IMR-90 (cell line): ENCODE measurements around the gene PLLP. TPM values are rescaled to one million over a fixed set of nuclear protein-coding genes. Genes with fewer than 3 reads are reported as not detected.

Source experiments
- ATAC-seq: fragments of 200-7000 bp; cut with Tn5 transposase; 2 replicates; pipeline ENCODE4 v1.9.1; 2020; ENCODE audit warnings: low read depth, mild to moderate bottlenecking, moderate library complexity
- BruUV-seq: library from RNA; stranded (reverse); fragments of 400-500 nt; replicated peaks from 2 replicates; lab custom pipeline; 2021; lab: Mats Ljungman, UMichigan
- CTCF ChIA-PET: fragments of 300-600 bp; formaldehyde crosslinking; extraction: SDS; loops from one replicate; lab custom pipeline; 2021; ENCODE audit warnings: antibody characterized with exemption; lab: Yijun Ruan, JAX
- POLR2A ChIA-PET: fragments of 300-600 bp; sonication (Branson Sonifier 250); formaldehyde crosslinking; loops from one replicate; lab custom pipeline; 2022; ENCODE audit warnings: antibody characterized with exemption; ENCODE audit not compliant: unreplicated experiment; lab: Charles Lee
- DNase-seq: peaks from one replicate; pipeline ENCODE4 v3.0.0; 2013
- H2AFZ ChIP-seq: replicated peaks from 2 replicates; pipeline ENCODE3; 2013; ENCODE audit warnings: low read length, mild to moderate bottlenecking; ENCODE audit not compliant: poor library complexity
- H2AK5ac ChIP-seq: 2 replicates; pipeline ENCODE4 v1.6.1; 2013; ENCODE audit warnings: low read depth, low read length, inconsistent platforms
- H2AK9ac ChIP-seq: replicated peaks from 2 replicates; pipeline ENCODE3; 2013; ENCODE audit warnings: mild to moderate bottlenecking, low read depth, low read length, moderate library complexity; ENCODE audit not compliant: poor library complexity
- H2BK120ac ChIP-seq: 2 replicates; pipeline ENCODE4 v1.6.1; 2013; ENCODE audit warnings: low read depth, low read length, inconsistent platforms
- H2BK15ac ChIP-seq: 3 replicates; pipeline ENCODE4 v1.6.1; 2013; ENCODE audit warnings: low read depth, low read length, inconsistent platforms
- H2BK20ac ChIP-seq: 2 replicates; pipeline ENCODE4 v1.6.1; 2013; ENCODE audit warnings: low read depth, mild to moderate bottlenecking, inconsistent platforms, low read length, moderate library complexity
- H2BK5ac ChIP-seq: 2 replicates; pipeline ENCODE4 v1.6.1; 2013; ENCODE audit warnings: mild to moderate bottlenecking, low read depth, low read length, inconsistent platforms; ENCODE audit not compliant: poor library complexity, severe bottlenecking
- H3K14ac ChIP-seq: replicated peaks from 2 replicates; pipeline ENCODE4 v1.6.1; 2013; ENCODE audit warnings: low read depth, low read length, inconsistent platforms
- H3K18ac ChIP-seq: 2 replicates; pipeline ENCODE4 v1.6.1; 2013; ENCODE audit warnings: low read depth, low read length, control low read depth
- H3K23ac ChIP-seq: 2 replicates; pipeline ENCODE4 v1.6.1; 2013; ENCODE audit warnings: low read depth, low read length, inconsistent platforms
- H3K27ac ChIP-seq: 2 replicates; pipeline ENCODE4 v1.5.1; 2013; ENCODE audit warnings: mild to moderate bottlenecking, control low read depth, low read length; ENCODE audit not compliant: insufficient read depth
- H3K27me3 ChIP-seq: 2 replicates; pipeline ENCODE4 v1.6.1; 2013; ENCODE audit warnings: low read length; ENCODE audit not compliant: control insufficient read depth, insufficient read depth
- H3K36me3 ChIP-seq: 2 replicates; pipeline ENCODE4 v1.6.1; 2013; ENCODE audit warnings: low read length, mixed read lengths; ENCODE audit not compliant: control insufficient read depth, insufficient read depth
- H3K4ac ChIP-seq: 2 replicates; pipeline ENCODE4 v1.6.1; 2013; ENCODE audit warnings: low read depth, low read length, inconsistent platforms
- H3K4me1 ChIP-seq: 2 replicates; pipeline ENCODE4 v1.6.1; 2013; ENCODE audit warnings: low read length, mixed read lengths; ENCODE audit not compliant: control insufficient read depth, insufficient read depth
- H3K4me2 ChIP-seq: 2 replicates; pipeline ENCODE4 v1.6.1; 2013; ENCODE audit warnings: low read depth, mild to moderate bottlenecking, control low read depth, low read length, moderate library complexity
- H3K4me3 ChIP-seq: 2 replicates; pipeline ENCODE4 v1.5.1; 2013; ENCODE audit warnings: low read depth, mild to moderate bottlenecking, control low read depth, low read length, moderate library complexity; ENCODE audit not compliant: insufficient read depth
- H3K56ac ChIP-seq: 2 replicates; pipeline ENCODE4 v1.6.1; 2013; ENCODE audit warnings: low read length, inconsistent platforms; ENCODE audit not compliant: insufficient read depth; ENCODE audit errors: extremely low read depth
- H3K79me1 ChIP-seq, 2 experiments: 2 replicates each; pipeline ENCODE4 v1.6.1; 2013; ENCODE audit warnings: low read length in 2 of 2, inconsistent platforms in 1 of 2, low read depth in 1 of 2
- H3K9ac ChIP-seq: 2 replicates; pipeline ENCODE4 v1.6.1; 2013; ENCODE audit warnings: low read depth, low read length, control low read depth
- H3K9me1 ChIP-seq: 2 replicates; pipeline ENCODE4 v1.6.1; 2013; ENCODE audit warnings: low read length, inconsistent platforms; ENCODE audit not compliant: insufficient read depth
- H3K9me3 ChIP-seq: 2 replicates; pipeline ENCODE4 v1.6.1; 2013; ENCODE audit warnings: low read length; ENCODE audit not compliant: control insufficient read depth, insufficient read depth
- H4K20me1 ChIP-seq: 2 replicates; pipeline ENCODE4 v1.6.1; 2013; ENCODE audit warnings: low read length, inconsistent platforms; ENCODE audit not compliant: insufficient read depth
- H4K5ac ChIP-seq: 2 replicates; pipeline ENCODE4 v1.6.1; 2013; ENCODE audit warnings: mild to moderate bottlenecking, low read depth, low read length, control low read depth
- H4K8ac ChIP-seq, 2 experiments: 2 replicates each; pipeline ENCODE4 v1.6.1; 2013; ENCODE audit warnings: low read depth in 2 of 2, low read length in 2 of 2, control low read depth in 1 of 2, inconsistent platforms in 1 of 2
- H4K91ac ChIP-seq: 2 replicates; pipeline ENCODE4 v1.6.1; 2013; ENCODE audit warnings: low read depth, low read length, inconsistent platforms; ENCODE audit not compliant: insufficient read depth
- BHLHE40 ChIP-seq: fragments of 150-350 bp; IDR thresholded peaks from 2 replicates; pipeline ENCODE4 v1.6.1; 2016; ENCODE audit warnings: mild to moderate bottlenecking, low read depth, low read length
- CEBPB ChIP-seq: IDR thresholded peaks from 2 replicates; pipeline ENCODE4 v1.6.1; 2012; ENCODE audit warnings: low read depth, low read length, improper control_type of control experiment
- CHD1 ChIP-seq: IDR thresholded peaks from 2 replicates; pipeline ENCODE4 v1.6.1; 2012; ENCODE audit warnings: low read depth, low read length, improper control_type of control experiment
- FOS ChIP-seq: fragments of 150-350 bp; IDR thresholded peaks from 2 replicates; pipeline ENCODE4 v1.6.1; 2016; ENCODE audit warnings: low read depth, low read length
- MAFK ChIP-seq: IDR thresholded peaks from 2 replicates; pipeline ENCODE4 v1.6.1; 2012; ENCODE audit warnings: low read depth, low read length, improper control_type of control experiment
- MAZ ChIP-seq: IDR thresholded peaks from 2 replicates; pipeline ENCODE4 v1.6.1; 2012; ENCODE audit warnings: low read depth, mild to moderate bottlenecking, low read length, improper control_type of control experiment, moderate library complexity, borderline replicate concordance
- MXI1 ChIP-seq: IDR thresholded peaks from 2 replicates; pipeline ENCODE4 v1.6.1; 2012; ENCODE audit warnings: low read depth, mild to moderate bottlenecking, low read length, moderate library complexity, borderline replicate concordance
- NFE2L2 ChIP-seq: fragments of 150-350 bp; IDR thresholded peaks from 2 replicates; pipeline ENCODE4 v1.6.1; 2016; ENCODE audit warnings: low read depth, mild to moderate bottlenecking, low read length
- POLR2A ChIP-seq: IDR thresholded peaks from 2 replicates; pipeline ENCODE4 v1.6.1; 2012; ENCODE audit warnings: mild to moderate bottlenecking, low read depth, low read length
- RAD21 ChIP-seq: IDR thresholded peaks from 2 replicates; pipeline ENCODE4 v1.6.1; 2012; ENCODE audit warnings: low read length, improper control_type of control experiment
- RCOR1 ChIP-seq: IDR thresholded peaks from 2 replicates; pipeline ENCODE4 v1.6.1; 2012; ENCODE audit warnings: mild to moderate bottlenecking, low read length, improper control_type of control experiment; ENCODE audit not compliant: insufficient replicate concordance
- RFX5 ChIP-seq: IDR thresholded peaks from 2 replicates; pipeline ENCODE4 v1.8.0; 2012; ENCODE audit warnings: low read depth, mild to moderate bottlenecking, low read length, moderate library complexity
- SMC3 ChIP-seq: fragments of 150-350 bp; IDR thresholded peaks from 2 replicates; pipeline ENCODE4 v1.6.1; 2016; ENCODE audit warnings: low read depth, mild to moderate bottlenecking, antibody characterized with exemption, low read length, moderate library complexity
- WGBS, 2 experiments: methylation state at CpG; one replicate each; pipeline versions ENCODE4 v1.1.5 to v1.1.7; 2013; ENCODE audit warnings: missing lambda C conversion rate in 2 of 2; ENCODE audit not compliant: insufficient read length in 1 of 2; ENCODE audit errors: extremely low coverage in 2 of 2; 5-methylcytosine and 5-hydroxymethylcytosine counted together
- dilution Hi-C: fragments of 300-500 bp; cut with HindIII; formaldehyde crosslinking; loops from one replicate; pipeline ENCODE4 v1.14.3; 2018; ENCODE audit warnings: low sequenced_read_pairs; ENCODE audit not compliant: unreplicated experiment
- in situ Hi-C: fragments of 300-500 bp; cut with MboI; formaldehyde crosslinking; loops from 3 replicates; pipeline ENCODE4 v1.14.3; 2019; ENCODE audit warnings: low sequenced_read_pairs, inconsistent platforms, mixed read lengths
- intact Hi-C: fragments of 100-400 bp; cut with micrococcal nuclease; formaldehyde crosslinking; loops from 2 replicates; pipeline ENCODE4 v1.10.0; 2022
- polyA plus RNA-seq, 3 experiments: library from polyadenylated mRNA; depleted of rRNA; stranded (reverse); fragments of >200 nt; gene quantifications; 2 replicates each; pipeline ENCODE4 v1.2.3, GENCODE V29; 2012; ENCODE audit warnings: low replicate concordance in 1 of 3
- total RNA-seq: library from RNA; depleted of rRNA; stranded (reverse); fragments of >200 nt; gene quantifications from 2 replicates; pipeline ENCODE4 v1.2.3, GENCODE V29; 2012
- TF ChIP-seq, protein P1 (sequence below): fragments of 150-350 bp; IDR thresholded peaks from 2 replicates; pipeline ENCODE4 v1.6.1; 2017; ENCODE audit warnings: mild to moderate bottlenecking, antibody characterized with exemption, low read length, low read depth
- TF ChIP-seq, protein P2 (sequence below): fragments of 150-350 bp; IDR thresholded peaks from 2 replicates; pipeline ENCODE4 v1.6.1; 2016; ENCODE audit warnings: low read depth, mild to moderate bottlenecking, low read length, moderate library complexity, borderline replicate concordance
- TF ChIP-seq, protein P3 (sequence below): conservative IDR thresholded peaks from 2 replicates; pipeline ENCODE4 v1.5.1; 2012; ENCODE audit warnings: mild to moderate bottlenecking, low read depth, low read length, improper control_type of control experiment

Gene PLLP
- total and polyA plus RNA-seq, 2 of the 4 experiments (the other 2 are of a cell fraction) = 0.05 TPM; not detected in 1

GRCh38 chr16:57281791-57282190, 2.7 kb downstream of the PLLP start:
- no peaks in the 10 kb centered on the region for H3K36me3 ChIP-seq
- TF ChIP-seq, protein P1, sequence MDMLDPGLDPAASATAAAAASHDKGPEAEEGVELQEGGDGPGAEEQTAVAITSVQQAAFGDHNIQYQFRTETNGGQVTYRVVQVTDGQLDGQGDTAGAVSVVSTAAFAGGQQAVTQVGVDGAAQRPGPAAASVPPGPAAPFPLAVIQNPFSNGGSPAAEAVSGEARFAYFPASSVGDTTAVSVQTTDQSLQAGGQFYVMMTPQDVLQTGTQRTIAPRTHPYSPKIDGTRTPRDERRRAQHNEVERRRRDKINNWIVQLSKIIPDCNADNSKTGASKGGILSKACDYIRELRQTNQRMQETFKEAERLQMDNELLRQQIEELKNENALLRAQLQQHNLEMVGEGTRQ = no peak
- TF ChIP-seq FOS (no peak), MAFK (no peak), CHD1 (no peak), POLR2A (no peak), MAZ (no peak), RFX5 (no peak), CEBPB (no peak), RAD21 (no peak), BHLHE40 (no peak), NFE2L2 (no peak), SMC3 (no peak), MXI1 (no peak), RCOR1 (no peak)
- TF ChIP-seq, protein P2, sequence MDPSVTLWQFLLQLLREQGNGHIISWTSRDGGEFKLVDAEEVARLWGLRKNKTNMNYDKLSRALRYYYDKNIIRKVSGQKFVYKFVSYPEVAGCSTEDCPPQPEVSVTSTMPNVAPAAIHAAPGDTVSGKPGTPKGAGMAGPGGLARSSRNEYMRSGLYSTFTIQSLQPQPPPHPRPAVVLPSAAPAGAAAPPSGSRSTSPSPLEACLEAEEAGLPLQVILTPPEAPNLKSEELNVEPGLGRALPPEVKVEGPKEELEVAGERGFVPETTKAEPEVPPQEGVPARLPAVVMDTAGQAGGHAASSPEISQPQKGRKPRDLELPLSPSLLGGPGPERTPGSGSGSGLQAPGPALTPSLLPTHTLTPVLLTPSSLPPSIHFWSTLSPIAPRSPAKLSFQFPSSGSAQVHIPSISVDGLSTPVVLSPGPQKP = no peak
- TF ChIP-seq, protein P3, sequence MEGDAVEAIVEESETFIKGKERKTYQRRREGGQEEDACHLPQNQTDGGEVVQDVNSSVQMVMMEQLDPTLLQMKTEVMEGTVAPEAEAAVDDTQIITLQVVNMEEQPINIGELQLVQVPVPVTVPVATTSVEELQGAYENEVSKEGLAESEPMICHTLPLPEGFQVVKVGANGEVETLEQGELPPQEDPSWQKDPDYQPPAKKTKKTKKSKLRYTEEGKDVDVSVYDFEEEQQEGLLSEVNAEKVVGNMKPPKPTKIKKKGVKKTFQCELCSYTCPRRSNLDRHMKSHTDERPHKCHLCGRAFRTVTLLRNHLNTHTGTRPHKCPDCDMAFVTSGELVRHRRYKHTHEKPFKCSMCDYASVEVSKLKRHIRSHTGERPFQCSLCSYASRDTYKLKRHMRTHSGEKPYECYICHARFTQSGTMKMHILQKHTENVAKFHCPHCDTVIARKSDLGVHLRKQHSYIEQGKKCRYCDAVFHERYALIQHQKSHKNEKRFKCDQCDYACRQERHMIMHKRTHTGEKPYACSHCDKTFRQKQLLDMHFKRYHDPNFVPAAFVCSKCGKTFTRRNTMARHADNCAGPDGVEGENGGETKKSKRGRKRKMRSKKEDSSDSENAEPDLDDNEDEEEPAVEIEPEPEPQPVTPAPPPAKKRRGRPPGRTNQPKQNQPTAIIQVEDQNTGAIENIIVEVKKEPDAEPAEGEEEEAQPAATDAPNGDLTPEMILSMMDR = no peak
- 67% methylated on average over 1 of the region's 3 CpGs; no CpG with 5 or more reads in 1 of the 2 experiments for whole genome bisulfite sequencing, 2 experiments

More at GRCh38 chr16:57281791-57282190, 2.7 kb downstream of the PLLP start:
- no peak overlapping the region for H3K56ac ChIP-seq
- H4K91ac ChIP-seq = no peak overlapping the region
- no TSS peak for BruUV-seq
- no peak for DNase-seq
- peaks cover 60% of the 10 kb centered on the region for H3K27me3 ChIP-seq
- intact Hi-C loops = no loop called here
- CTCF ChIA-PET = no interaction called here
- no peak overlapping the region for H4K8ac ChIP-seq
- no peak overlapping the region for H3K4ac ChIP-seq
- POLR2A ChIA-PET = no interaction called here
- no peak overlapping the region for H3K27ac ChIP-seq
- H2AFZ ChIP-seq = no peak overlapping the region
- no peak overlapping the region for H2BK15ac ChIP-seq
- H3K4me3 ChIP-seq = no peak overlapping the region
- no peaks in the 10 kb centered on the region for H3K4me1 ChIP-seq
- no peak overlapping the region for H2BK5ac ChIP-seq
- H3K14ac ChIP-seq = no peak overlapping the region
- no peaks in the 10 kb centered on the region for H3K9me1 ChIP-seq
- peaks cover 3% of the 10 kb centered on the region; the same call in 1 of the 2 replicates for H4K20me1 ChIP-seq
- no peak overlapping the region for H3K23ac ChIP-seq
- no peak for ATAC-seq
- no peak overlapping the region for H2AK5ac ChIP-seq
- dilution Hi-C loops = no loop called here
- no peaks in the 10 kb centered on the region for H3K9me3 ChIP-seq
- no peak overlapping the region for H3K18ac ChIP-seq
- no peak overlapping the region for H2BK20ac ChIP-seq
- H3K9ac ChIP-seq = no peak overlapping the region
- in situ Hi-C loops = no loop called here
- H2BK120ac ChIP-seq = no peak overlapping the region
- H3K79me1 ChIP-seq = no peaks in the 10 kb centered on the region
- no peak overlapping the region for H4K5ac ChIP-seq
- no peak overlapping the region for H2AK9ac ChIP-seq
- H3K4me2 ChIP-seq = no peak overlapping the region
